GM21717 (cell line): Measurements from ENCODE around the gene DNAJC16.
"Not testable (repeated sequence)": the region's sequence is repeated elsewhere in the genome, so short reads cannot be mapped to it uniquely, and the experiment has no call there.

ENCODE experiments used
- ATAC-seq: cut with Tn5 transposase; IDR thresholded peaks from one replicate; pipeline ENCODE4 v1.9.1; 2021; ENCODE audit warnings: mild to moderate bottlenecking, moderate library complexity; ENCODE audit not compliant: unreplicated experiment

The DNAJC16 gene

DNA sequence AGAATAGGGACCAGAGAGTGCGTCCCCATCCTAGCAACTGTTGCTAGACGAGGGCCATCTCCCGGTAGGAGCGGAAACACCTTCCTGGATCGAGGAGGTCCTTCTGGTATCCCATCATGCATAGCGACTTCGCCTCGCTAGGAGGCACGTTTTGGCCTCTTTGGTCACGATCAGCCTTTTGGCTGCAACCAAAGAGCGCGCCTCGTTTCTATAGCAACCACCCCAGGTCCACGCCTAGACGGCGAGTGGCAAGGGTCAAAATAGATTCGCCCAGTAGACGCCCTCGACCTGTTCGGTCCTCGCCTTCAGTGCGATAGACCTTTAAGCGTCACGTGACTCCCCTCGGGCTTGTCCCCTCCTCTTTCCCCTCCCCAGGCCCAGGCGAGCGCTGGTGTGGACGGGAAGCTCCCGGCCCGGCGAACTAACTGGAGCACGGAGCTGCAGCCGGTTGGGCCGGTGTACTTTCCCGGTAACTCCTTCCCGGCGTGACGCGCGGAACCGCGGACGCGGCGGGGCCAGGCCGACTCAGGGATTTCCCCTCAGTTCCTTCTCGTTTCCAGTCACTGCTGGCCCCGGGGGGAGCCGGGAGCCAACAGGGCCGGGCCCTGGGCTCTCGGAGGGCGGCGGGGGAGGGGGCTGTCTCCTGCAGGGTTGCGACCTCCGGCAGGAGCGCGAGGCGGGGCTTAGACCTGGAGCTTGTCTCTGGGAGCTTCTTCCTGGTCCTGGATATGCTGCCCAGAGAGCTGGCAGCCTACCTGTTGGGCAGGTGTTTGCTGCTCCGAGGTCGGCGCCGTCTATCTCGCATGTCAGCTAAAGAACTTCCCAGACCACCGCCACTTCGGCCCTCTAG, at the start of gene DNAJC16:
DNAJC16 (plus strand) TSS at position 359 of the 850 bp plus-strand sequence. CDS start 2,258 bp downstream, outside the sequence.
- peak; percentile 45 for ATAC-seq

DNA sequence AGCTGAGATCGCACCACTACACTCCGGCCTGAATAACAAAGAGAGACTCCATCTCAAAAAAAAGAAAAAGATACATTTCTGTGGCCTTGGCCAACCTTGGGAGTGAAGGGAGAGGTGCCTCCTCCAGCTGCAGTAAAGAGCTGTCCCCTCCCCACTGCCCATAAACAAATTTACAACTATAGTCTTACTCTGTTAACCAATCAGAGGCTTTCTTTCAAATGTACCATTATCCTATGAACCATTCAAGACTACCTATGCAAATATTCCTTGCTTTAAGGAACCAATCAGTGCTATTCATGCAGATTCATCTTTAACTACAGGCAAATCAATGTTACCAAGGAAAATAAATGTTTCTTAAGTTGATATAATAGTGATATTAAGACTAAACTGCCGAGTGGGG, 49.7 kb upstream of the DNAJC16 start:
- ATAC-seq = no peak

DNA sequence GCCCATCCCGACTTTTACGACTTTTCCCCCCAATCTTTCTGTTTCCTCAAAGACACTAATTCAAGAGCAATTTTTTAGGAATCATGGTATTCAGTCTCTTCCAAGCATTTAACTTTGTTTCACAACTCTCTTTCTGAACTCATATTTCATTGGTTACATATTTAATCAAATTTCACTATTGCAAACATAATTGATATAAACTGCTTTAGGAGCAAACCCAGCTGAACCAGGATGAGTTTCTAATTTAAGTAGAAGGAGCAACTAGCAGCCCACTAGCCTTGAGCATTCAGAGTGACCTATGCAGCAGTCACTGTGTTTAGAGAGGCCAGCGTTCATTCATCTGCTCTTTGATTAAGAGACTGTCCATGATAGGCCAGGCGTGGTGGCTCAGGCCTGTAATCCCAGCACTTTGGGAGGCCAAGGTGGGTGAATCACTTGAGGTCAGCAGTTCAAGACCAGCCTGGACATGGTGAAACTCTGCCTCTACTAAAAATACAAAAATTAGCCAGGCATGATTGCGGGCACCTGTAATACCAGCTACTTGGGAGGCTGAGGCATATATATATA, 48.9 kb upstream of the DNAJC16 start:
- ATAC-seq = no peak

DNA sequence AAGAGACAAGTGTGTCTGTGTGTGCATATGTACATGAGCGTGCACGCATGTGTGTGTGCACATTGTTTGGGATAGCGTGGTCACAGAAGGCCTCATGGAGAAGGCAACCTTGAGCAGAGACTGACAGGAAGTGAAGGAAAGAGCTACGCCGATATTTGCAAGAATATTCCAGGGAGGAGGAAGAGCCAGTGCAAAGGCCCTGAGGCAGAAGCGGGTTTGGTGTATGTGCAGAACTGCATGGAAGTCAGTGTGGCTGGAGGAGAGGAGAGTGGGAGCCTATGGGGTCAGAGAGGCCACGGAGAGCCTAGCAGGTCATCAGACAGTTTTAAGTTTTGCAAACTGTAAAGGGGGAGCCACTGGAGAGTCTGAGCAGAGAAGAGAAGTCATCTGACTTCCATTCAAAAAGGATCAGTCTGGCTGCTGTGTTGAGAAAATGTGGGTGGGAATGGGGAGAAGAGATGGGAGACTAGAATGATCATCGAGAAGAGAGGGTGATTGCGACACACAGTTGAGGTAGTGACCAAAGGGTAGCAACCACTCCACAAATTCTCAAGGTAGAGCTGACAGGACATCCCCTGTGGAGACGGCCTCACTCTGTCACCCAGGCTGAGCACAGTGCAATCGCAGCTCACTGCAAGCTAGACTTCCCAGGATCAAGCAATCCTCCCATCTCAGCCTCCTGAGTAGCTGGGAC, 46.8 kb upstream of the DNAJC16 start:
- ATAC-seq = no peak

DNA sequence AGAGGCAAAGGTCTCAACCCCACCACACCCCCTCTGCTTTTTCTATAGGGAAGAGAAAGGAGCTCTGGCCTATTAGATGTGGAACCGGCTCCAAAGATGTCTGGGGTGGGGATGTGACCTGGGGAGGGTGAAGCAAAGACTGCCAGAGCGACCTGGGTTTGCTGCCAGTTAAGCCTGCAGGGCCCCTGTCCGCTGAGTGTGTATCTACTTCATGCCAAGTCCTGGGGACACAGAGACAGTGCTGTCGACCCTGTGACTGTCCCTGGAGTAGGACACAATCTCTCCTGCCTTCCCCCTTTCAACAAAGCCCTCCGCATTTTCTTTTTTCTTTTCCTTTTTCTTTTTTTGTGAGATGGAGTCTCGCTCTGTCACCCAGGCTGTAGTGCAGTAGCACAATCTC, 44.2 kb upstream of the DNAJC16 start:
- not testable (repeated sequence) for ATAC-seq

DNA sequence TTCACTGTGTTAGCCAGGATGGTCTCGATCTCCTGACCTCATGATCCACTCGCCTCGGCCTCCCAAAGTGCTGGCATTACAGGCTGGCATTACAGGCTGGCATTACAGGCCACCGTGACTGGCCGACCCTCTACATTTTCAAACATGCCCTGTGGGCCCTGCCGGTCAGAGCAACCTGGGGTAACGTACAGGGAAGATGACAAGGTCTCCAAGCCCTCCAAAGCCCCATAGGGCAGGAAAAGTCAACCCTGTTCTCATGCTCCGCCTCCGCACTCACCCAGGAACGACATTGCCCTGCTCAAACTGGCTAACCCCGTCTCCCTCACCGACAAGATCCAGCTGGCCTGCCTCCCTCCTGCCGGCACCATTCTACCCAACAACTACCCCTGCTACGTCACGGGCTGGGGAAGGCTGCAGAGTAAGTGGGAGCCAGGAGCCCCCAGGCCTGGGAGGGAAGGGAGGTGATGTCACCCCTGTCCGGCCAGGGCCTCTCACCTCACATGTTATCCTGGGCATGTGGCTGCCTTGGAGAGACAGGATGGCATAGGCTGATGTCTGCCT, 43.6 kb upstream of the DNAJC16 start:
- ATAC-seq = not testable (repeated sequence)

DNA sequence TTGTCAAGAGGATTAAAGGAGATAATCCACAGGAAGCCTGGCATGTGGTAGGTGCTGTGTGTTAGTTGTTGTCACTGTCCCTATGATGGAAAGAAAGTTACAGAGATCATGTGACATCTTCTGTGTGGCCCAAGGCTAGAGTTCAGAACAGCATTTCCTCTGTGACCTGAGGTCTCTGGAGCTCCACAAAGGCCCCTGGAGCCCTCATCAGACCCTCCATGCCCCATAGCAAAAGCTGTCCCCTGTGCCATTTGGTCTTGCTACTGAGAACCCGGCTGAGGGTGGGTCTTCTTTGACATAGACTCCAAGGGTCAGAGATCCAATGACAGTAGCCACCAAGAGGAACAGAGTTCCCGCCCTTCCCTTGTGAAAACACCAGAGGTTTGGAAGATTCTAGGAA, 42.7 kb upstream of the DNAJC16 start:
- no peak for ATAC-seq

DNA sequence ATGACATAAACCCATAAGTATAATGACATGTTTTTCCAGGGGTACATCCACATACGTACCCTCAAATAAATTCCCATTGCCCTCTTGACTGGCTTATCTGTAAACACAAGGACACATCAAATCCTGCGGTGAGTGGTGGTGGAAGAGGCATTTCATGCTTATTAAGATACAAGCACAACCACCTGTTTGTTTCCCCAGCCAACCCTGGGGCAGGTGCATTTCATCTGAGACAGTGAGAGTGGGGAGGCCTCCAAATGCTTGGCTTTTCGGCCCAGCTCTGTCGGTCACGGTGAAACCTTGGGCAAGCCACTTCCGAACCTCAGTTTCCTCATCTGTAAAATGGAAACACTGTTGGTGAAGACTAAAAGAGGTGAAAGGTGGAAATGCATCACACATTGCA, 42.2 kb upstream of the DNAJC16 start:
- ATAC-seq = not testable (repeated sequence)

DNA sequence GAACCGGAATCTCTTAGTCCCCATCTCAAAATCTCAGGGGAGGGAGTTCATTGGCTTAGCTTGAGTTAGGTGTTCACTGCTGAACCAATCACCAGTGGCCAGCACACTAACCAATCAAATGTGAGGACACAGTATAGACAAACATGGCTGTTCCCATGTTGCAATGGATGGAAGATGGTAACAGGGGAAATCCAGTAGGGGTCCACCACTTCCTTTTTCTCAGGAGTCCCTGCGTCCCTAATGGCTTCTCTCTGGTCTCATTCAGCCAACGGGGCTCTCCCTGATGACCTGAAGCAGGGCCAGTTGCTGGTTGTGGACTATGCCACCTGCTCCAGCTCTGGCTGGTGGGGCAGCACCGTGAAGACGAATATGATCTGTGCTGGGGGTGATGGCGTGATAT, 41.0 kb upstream of the DNAJC16 start:
- no peak for ATAC-seq

DNA sequence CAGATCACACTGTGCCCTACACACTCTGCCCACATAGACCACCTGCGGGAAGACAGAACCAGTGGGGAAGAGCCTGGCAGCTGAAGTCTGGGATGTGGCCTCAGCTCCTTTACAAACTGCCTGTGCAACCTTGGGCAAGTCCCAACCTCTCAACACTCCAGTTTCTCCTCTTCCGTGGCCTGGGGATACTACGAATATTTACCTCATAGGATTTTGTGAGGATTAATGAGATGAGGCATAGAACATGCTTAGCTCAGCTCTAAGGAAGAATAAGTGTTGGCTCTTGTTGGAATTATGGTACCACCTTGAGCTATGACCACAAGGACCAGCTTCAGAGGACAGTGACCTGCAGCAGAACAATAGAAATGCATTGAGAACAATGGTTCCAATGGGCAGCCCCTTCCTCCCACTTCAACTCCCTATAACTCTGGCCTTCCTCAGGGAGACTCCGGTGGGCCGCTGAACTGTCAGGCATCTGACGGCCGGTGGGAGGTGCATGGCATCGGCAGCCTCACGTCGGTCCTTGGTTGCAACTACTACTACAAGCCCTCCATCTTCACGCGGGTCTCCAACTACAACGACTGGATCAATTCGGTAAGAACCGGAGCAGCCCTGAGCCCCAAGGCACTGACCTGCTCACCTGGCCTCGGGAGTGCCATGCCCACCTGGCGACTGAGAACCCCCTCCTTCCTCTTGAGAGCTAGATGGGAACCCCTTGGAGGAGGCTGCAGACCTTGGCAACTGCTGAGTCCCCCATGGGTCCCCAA, 39.6 kb upstream of the DNAJC16 start:
- not testable (repeated sequence) for ATAC-seq

DNA sequence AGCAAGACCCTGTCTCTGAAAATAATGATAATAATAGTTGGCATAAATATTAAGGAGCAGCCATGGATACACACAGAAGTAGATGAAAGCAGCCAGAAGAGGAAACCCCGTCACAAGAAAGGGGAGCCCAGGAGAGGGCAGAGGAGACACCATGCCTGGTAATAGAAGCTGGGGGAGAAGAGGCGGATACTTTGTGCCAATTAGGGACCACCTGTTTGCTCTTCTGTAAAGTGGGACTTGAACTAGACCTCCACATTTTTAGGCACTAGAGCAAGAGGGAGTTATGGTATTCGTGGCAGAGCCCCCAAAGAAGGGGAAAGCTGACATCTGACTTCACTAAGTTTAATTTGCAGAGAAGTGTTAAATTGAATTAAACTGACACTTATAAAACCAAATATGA, 38.3 kb upstream of the DNAJC16 start:
- no peak for ATAC-seq

DNA sequence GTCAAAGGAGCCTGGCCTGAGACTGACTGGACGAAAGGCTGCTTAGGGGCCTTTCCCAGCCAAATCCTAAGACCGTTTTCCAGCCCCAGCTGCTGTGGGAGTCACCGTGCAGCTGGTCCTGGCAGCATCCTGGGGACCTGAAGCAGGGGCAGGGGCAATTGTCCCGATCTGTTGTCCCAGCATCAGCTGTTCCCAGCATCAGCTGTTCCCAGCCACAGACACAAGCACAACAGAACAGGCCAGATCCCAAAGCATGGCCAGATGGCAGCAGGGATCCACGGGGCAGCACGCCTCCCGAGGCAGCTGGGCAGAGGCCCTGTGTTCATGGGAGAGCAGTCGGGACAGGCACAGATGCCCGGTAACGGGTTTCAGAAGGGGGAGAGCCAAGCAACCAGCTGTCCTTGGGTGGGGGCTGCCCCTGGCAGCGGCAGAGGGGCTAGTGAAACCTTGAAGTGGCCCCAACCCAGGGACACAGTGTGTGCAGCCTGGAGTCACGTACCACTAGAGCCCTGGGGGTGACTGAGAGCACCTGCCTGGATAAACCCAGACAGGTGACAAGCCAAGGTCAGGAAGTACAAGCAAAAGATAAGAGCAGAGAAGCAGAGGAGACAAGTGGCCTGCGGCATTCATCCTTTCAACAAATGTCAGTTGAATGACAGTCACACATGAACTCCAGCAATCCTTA, 37.5 kb upstream of the DNAJC16 start:
- ATAC-seq = no peak

DNA sequence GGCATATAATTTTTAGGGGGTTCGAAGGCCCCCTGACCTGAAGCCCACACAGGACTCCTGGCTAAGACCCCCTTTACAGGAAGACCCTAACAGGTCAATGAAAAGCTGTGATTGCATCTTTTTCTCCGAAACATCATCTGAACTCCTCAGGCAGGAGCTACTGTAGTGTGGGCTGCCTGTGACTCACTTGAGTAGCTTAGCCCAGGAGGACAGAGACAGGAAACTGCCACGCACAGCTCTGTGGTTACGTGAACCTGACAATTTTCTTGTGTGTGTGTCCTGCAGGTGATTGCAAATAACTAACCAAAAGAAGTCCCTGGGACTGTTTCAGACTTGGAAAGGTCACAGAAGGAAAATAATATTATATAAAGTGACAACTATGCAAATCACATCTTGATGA, 35.6 kb upstream of the DNAJC16 start:
- not testable (repeated sequence) for ATAC-seq

DNA sequence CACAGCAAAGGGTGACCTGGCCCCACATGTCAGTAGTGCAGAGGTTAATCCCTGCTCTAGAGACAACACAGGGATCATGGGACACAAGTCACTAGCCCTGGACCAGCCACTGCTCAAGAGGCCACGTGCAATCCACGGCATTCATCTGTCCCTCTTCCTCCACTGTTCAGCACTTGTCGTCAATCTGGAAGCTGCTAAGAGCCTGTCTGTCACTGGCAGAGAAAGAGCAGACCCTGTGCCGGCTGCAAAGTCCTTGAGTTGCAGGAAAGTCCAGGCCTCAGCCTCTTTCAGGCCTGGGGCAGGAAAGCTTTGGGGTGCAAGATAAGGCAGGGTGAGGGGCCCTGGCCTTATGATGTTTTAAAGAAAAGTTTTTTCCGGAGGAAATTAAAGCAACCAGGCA, 34.1 kb upstream of the DNAJC16 start:
- ATAC-seq = no peak

DNA sequence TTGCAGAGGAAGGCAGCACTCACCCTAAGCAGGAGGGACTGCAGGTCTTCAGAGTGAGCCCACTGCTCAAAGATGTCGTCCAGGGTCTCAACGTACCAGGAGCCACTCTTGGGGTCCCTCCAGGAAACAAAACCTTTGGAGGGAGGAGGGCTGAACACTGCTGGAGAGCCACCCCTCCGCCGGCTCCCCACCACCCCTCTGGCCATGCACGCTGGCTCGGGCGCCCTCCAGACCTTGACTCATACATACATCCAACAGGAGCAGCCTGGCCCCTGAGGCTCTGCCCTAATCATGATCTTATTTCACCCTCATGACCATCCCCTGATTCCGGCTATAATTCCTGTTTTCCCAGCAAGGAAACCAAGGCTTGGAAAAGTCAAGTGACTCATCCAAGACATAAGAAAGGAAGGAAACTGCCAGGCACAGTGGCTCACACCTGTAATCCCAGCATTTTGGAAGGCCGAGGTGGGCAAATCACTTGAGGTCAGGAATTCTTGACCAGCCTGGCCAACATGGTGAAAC, 32.7 kb upstream of the DNAJC16 start:
- ATAC-seq = no peak

DNA sequence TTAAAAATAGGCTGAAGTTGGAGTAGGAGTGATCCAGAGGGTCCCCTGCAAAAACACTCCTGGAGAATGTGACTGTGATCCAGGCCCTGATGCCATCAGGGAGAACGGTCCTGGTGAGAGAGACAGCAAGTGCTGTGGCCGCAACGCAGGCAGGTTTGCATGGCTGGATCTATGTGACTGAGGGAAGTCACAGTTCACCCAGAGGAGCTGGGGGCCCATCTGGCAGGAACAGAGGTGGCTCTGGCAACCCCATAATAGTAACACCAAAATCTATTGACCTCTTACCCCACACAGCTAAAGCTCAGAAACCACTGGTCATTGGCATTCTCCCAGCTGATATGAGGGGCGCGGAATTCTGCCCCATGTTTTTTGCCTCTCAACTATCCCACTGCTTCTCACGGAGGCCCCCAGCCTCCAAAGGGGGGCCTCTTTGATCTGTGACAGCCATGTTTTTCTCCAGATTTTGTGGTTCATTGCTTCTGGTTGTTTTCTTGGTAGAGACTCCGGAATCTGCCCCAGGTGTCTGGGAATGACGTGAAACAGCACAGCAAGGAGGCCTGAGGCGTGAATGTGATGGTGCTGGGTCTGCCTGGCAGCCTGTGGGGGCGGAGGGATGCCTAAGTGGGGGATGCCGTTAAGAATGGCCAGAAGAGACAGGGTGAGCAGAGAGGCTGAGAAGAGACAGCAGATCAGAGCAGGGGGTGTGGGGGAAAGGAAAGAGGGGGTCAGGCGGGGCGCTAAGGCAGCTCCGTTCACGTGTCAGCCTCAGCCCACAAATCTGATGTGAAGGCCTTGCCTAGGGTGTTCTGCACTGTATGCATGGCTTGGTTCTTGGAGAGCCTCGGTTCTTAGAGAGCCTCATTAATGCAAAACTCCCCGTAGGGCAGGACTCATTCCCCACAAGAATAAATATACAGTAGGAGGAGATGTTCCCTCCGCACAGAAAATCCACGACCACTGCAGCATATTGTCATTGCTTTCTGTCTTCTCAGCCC, 26.2 kb upstream of the DNAJC16 start:
- no peak for ATAC-seq

DNA sequence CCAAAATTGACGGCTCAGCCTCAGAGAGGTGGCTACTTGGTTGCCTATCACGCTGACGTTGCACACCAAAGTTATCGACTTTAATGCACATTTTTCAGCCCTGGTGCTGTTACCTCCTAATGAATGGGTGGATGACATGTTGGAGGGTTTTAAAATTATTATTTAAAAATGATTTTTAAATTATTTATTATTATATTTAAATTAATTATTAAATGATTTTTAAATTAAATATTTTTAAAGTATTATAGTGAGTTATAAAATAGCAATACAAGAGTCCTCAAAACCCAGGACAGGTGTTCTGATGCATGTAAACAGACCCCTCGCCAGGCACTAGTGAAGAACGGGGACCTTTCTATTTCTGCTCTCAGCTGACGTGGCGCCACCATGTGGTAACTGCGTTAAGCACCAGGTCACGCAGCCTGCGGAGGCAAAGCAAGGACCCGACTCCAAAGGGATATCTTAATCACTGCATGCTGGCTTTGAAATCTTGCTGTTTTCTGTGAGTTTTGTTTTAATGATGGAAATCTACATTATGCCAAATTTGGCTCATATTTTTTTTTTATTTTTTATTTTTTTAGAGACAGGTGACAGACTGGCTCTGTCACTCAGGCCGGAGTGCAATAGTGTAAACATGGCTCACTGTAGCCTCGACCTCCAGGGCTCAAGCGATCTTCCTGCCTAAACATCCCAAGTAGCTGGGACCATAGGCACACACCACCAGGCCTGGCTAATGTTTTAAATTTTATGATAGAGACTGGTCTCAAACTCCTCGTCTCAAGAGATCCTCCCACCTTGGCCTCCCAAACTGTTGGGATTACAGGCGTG, 25.2 kb upstream of the DNAJC16 start:
- ATAC-seq = no peak

DNA sequence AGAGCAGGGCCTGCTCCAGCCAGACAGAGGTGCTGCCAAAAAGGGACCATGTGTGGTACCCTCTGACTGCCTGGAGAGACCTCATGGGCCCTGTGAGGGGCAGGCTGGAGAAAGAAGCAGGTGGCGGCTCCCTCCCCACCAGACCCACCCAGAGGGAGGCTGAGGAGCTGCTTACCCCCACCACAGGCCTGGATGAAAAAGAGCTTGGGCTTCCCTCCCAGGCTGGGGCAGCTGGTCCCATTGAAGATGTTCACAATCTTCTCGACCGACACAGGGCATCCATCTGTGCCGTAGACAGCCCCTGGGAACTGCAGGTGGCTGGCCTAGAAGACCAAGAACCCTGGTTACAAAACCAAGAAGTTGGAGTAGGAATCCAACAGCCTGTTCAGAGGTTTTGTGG, 22.2 kb upstream of the DNAJC16 start:
- ATAC-seq = no peak
